ENCODE data around the gene TARS2. TPM values are rescaled to one million over a fixed set of nuclear protein-coding genes. Genes with fewer than 3 reads are reported as not detected.
A peak's percentile ranks its signal among the peaks of the same experiment; 100 is the strongest.

TARS2 gene
- total RNA-seq, 1 experiment from 2014 or later = 65.3 TPM

DNA sequence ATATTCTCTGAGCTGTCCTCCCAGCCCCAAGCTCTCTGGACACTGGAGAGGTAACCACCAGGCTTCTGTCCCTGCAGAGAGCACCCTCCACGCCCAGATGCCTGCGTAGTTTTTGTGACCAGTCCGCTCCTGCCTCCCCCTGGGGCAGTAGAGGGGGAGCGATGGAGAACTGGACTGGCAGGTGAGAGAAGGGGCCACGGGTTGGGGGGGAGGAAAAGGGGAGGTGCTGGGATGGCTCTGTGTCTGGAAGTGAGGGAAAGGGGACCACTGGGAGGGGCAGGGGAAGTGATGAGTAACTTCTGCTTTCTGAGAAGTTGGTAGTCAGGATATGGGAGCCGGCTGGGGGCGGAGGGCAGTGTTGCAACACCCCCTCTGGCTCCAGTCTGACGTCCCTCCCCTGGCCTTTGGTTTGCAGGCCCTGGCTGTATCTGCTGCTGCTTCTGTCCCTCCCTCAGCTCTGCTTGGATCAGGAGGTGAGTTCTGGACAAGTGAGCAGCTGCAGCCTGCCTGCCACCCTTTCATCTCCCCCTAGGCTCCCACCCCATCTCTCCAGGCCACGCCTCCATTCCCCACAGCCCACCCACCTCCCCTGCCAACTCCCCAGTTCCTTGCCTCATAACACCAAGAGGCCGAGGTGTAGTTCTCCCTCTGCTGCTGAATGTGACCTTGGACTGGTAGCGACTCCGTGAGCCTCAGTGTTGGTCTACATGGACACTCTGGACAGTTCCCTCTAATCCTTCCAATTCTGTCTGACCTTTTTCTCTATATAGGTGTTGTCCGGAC is 65.1 kb downstream of the TARS2 start:
- no peak overlapping the region for H3K4me3 ChIP-seq (ENCODE audit: insufficient read depth, low read depth, low read length)
- H3K27me3 ChIP-seq (ENCODE audit: control insufficient read depth, insufficient read depth, low read length) = peaks cover 17% of the 10 kb centered on the region
- H3K36me3 ChIP-seq (replicated peaks; ENCODE audit: control insufficient read depth, insufficient read depth, low read length) = no peaks in the 10 kb centered on the region; the same call in 1 of the 2 replicates
- DNase-seq = peak; percentile 74

DNA sequence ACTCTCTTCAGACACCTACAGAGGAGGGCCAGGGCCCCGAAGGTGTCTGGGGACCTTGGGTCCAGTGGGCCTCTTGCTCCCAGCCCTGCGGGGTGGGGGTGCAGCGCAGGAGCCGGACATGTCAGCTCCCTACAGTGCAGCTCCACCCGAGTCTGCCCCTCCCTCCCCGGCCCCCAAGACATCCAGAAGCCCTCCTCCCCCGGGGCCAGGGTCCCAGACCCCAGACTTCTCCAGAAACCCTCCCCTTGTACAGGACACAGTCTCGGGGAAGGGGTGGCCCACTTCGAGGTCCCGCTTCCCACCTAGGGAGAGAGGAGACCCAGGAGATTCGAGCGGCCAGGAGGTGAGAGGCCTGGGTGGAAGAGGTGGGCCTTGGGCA is 65.7 kb downstream of the TARS2 start:
- Histone ChIP-seq H3K27me3 (ENCODE audit: control insufficient read depth, insufficient read depth, low read length) (peaks cover 17% of the 10 kb centered on the region), H3K36me3 (replicated peaks; ENCODE audit: control insufficient read depth, insufficient read depth, low read length) (no peaks in the 10 kb centered on the region; the same call in 1 of the 2 replicates), H3K4me3 (ENCODE audit: insufficient read depth, low read depth, low read length) (no peak overlapping the region)
- peak; percentile 52 for DNase-seq

DNA sequence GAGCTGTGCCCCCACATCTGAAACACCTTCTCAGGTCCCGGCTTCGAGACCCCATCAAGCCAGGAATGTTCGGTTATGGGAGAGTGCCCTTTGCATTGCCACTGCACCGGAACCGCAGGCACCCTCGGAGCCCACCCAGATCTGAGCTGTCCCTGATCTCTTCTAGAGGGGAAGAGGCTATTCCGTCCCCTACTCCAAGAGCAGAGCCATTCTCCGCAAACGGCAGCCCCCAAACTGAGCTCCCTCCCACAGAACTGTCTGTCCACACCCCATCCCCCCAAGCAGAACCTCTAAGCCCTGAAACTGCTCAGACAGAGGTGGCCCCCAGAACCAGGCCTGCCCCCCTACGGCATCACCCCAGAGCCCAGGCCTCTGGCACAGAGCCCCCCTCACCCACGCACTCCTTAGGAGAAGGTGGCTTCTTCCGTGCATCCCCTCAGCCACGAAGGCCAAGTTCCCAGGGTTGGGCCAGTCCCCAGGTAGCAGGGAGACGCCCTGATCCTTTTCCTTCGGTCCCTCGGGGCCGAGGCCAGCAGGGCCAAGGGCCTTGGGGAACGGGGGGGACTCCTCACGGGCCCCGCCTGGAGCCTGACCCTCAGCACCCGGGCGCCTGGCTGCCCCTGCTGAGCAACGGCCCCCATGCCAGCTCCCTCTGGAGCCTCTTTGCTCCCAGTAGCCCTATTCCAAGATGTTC is 66.3 kb downstream of the TARS2 start:
- peak; percentile 56 for DNase-seq
- H3K36me3 ChIP-seq (replicated peaks; ENCODE audit: control insufficient read depth, insufficient read depth, low read length) = no peaks in the 10 kb centered on the region; the same call in 1 of the 2 replicates
- no peak overlapping the region for H3K4me3 ChIP-seq (ENCODE audit: insufficient read depth, low read depth, low read length)
- H3K27me3 ChIP-seq (ENCODE audit: control insufficient read depth, insufficient read depth, low read length) = peaks cover 14% of the 10 kb centered on the region

GRCh38 chr1:150554086-150554452 is 66.8 kb downstream of the TARS2 start:
- Histone ChIP-seq H3K4me3 (ENCODE audit: insufficient read depth, low read depth, low read length) (no peak overlapping the region), H3K36me3 (replicated peaks; ENCODE audit: control insufficient read depth, insufficient read depth, low read length) (no peaks in the 10 kb centered on the region; the same call in 1 of the 2 replicates), H3K27me3 (ENCODE audit: control insufficient read depth, insufficient read depth, low read length) (peaks cover 9% of the 10 kb centered on the region)
- peak; percentile 55 for DNase-seq

DNA sequence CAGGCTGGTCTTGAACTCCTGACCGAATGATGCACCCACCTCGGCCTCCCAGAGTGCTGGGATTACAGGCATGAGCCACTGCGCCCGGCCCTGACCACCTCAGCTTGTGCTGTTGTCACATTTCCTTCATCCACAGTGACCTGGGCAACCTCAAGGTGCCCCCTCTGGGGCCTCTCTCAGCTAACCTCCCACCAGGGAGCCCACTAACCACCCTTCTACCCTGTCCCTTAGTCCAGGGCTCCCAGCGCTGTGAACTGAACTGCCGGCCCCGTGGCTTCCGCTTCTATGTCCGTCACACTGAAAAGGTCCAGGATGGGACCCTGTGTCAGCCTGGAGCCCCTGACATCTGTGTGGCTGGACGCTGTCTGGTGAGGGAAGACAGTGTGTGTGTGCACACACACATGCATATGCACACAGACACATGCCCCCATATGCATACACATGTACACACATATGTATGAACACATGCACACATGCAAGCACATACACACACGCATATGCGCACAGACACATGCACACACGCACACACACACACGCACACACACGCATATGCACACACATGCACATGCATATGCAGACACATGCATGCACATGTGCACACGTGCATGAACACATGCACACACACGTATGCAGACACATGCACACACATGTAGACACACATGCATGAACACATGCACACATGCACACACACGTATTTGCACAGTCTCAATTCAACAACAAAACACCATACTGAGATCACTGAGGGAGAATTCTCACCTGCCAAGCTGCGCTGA is 68.2 kb downstream of the TARS2 start:
- DNase-seq = no peak
- H3K27me3 ChIP-seq (ENCODE audit: control insufficient read depth, insufficient read depth, low read length) = no peaks in the 10 kb centered on the region; the same call in 1 of the 2 replicates

DNA sequence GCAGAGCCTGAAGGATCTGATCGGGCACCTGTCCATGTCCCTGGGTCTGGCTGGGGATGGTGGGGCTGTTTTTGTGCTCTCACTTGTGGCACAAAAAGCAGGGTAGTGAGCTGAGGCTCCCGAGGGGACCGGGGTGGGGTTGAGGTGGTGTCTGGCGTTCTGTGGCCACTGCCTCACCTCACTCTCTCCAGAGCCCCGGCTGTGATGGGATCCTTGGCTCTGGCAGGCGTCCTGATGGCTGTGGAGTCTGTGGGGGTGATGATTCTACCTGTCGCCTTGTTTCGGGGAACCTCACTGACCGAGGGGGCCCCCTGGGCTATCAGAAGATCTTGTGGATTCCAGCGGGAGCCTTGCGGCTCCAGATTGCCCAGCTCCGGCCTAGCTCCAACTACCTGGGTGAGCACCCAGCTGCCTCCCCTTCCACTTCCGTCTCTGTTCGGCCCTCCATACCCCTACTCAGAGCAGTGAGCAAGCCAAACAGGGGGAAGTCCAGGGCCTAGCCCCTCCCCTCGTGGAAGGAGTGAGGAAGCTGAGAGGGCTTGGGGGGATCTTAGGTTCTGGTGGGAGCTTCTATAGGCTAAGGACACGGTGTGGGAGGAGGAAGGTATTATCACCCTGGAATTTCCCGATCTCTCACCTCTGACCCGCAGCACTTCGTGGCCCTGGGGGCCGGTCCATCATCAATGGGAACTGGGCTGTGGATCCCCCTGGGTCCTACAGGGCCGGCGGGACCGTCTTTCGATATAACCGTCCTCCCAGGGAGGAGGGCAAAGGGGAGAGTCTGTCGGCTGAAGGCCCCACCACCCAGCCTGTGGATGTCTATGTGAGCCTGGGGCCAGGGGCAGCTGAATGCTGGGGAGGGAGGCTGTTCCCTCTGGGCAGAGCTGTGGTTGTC is 69.0 kb downstream of the TARS2 start:
- no peaks in the 10 kb centered on the region; the same call in 1 of the 2 replicates for H3K36me3 ChIP-seq (replicated peaks; ENCODE audit: control insufficient read depth, insufficient read depth, low read length)
- H3K27me3 ChIP-seq (ENCODE audit: control insufficient read depth, insufficient read depth, low read length) = no peaks in the 10 kb centered on the region; the same call in 1 of the 2 replicates
- no peak overlapping the region for H3K4me3 ChIP-seq (ENCODE audit: insufficient read depth, low read depth, low read length)
- DNase-seq = peak; percentile 70

More for the DNA sequence above, 68.2 kb downstream of the TARS2 start:
- Histone ChIP-seq H3K4me3 (ENCODE audit: insufficient read depth, low read depth, low read length) (no peak overlapping the region), H3K36me3 (replicated peaks; ENCODE audit: control insufficient read depth, insufficient read depth, low read length) (no peaks in the 10 kb centered on the region; the same call in 1 of the 2 replicates)

- Histone ChIP-seq H3K4me3 (ENCODE audit: insufficient read depth, low read depth, low read length) (no peak overlapping the region), H3K27me3 (ENCODE audit: control insufficient read depth, insufficient read depth, low read length) (no peaks in the 10 kb centered on the region), H3K36me3 (replicated peaks; ENCODE audit: control insufficient read depth, insufficient read depth, low read length) (no peaks in the 10 kb centered on the region; the same call in 1 of the 2 replicates)
- DNase-seq = peak; percentile 43
These were observed 69.9 kb downstream of the TARS2 start for GRCh38 chr1:150557065-150557600.

Other genes starting within 250 kb of the TARS2 start
- gene CA14, start 229.6 kb upstream of the TARS2 start, total RNA-seq (2014; rRNA removed; shearing (Covaris generic)) = 75.4 and 87.5 TPM in 2 replicates
- gene APH1A, start 218.4 kb upstream of the TARS2 start, total RNA-seq (2014; rRNA removed; shearing (Covaris generic)) = 175 and 179 TPM in 2 replicates
- gene C1orf54, start 214.6 kb upstream of the TARS2 start, total RNA-seq (2014; rRNA removed; shearing (Covaris generic)) = 5.0 and 15.6 TPM in 2 replicates
- gene CIART, start 204.9 kb upstream of the TARS2 start, total RNA-seq (2014; rRNA removed; shearing (Covaris generic)) = 5.3 and 10.6 TPM in 2 replicates
- gene MRPS21, start 193.6 kb upstream of the TARS2 start, total RNA-seq (2014; rRNA removed; shearing (Covaris generic)) = 113 and 129 TPM in 2 replicates
- gene PRPF3, start 165.9 kb upstream of the TARS2 start, total RNA-seq (2014; rRNA removed; shearing (Covaris generic)) = 46.9 and 58.0 TPM in 2 replicates
- gene RPRD2, start 123.3 kb upstream of the TARS2 start, total RNA-seq (2014; rRNA removed; shearing (Covaris generic)) = 14.5 and 19.0 TPM in 2 replicates
- 1.9 and 3.6 TPM in 2 replicates for gene ECM1, start 20.7 kb downstream of the TARS2 start, total RNA-seq (2014; rRNA removed; shearing (Covaris generic))
- 1.7 and 2.6 TPM in 2 replicates for gene FALEC, start 28.3 kb downstream of the TARS2 start, total RNA-seq (2014; rRNA removed; shearing (Covaris generic))
- 4.2 and 8.1 TPM in 2 replicates for gene ADAMTSL4, start 62.0 kb downstream of the TARS2 start, total RNA-seq (2014; rRNA removed; shearing (Covaris generic))
- 165 and 234 TPM in 2 replicates for gene MCL1, start 92.2 kb downstream of the TARS2 start, total RNA-seq (2014; rRNA removed; shearing (Covaris generic))
- gene ENSA, start 142.2 kb downstream of the TARS2 start, total RNA-seq (2014; rRNA removed; shearing (Covaris generic)) = 373 and 448 TPM in 2 replicates
- gene GOLPH3L, start 209.7 kb downstream of the TARS2 start, total RNA-seq (2014; rRNA removed; shearing (Covaris generic)) = 24.0 and 33.5 TPM in 2 replicates
- 0.59 TPM in 1 of 2 replicates, not detected in the other for gene HORMAD1, start 233.5 kb downstream of the TARS2 start, total RNA-seq (2014; rRNA removed; shearing (Covaris generic))